H54 (cell line): Measurements from ENCODE around the gene R3HDM1.
A peak's percentile ranks its signal among the peaks of the same experiment; 100 is the strongest.

Experiments
- DNase-seq: peaks from one replicate; pipeline ENCODE4 v3.0.0; 2011; ENCODE audit warnings: low spot score, mixed read lengths; ENCODE audit not compliant: insufficient read length
- FAIRE-seq: peaks from 3 replicates; lab custom pipeline; 2011; peaks lifted over from hg19 to GRCh38; lab: Jason Lieb, UNC
- POLR2A ChIP-seq: IDR thresholded peaks from 2 replicates; pipeline ENCODE4 v1.6.1; 2011; ENCODE audit warnings: low read depth, mild to moderate bottlenecking, low read length

The R3HDM1 gene

GRCh38 chr2:135546436-135546835 lies 15.2 kb downstream of the R3HDM1 start:
- TF ChIP-seq POLR2A = no peak
- no peak for FAIRE-seq
- DNase-seq = no peak

GRCh38 chr2:135547311-135547710 lies 16.0 kb downstream of the R3HDM1 start:
- TF ChIP-seq POLR2A = no peak
- FAIRE-seq = no peak

GRCh38 chr2:135551356-135551755 lies 20.1 kb downstream of the R3HDM1 start:
- DNase-seq (no peak), FAIRE-seq (no peak)
- TF ChIP-seq POLR2A = no peak

More at GRCh38 chr2:135547311-135547710, 16.0 kb downstream of the R3HDM1 start:
- DNase-seq = no peak

DNA sequence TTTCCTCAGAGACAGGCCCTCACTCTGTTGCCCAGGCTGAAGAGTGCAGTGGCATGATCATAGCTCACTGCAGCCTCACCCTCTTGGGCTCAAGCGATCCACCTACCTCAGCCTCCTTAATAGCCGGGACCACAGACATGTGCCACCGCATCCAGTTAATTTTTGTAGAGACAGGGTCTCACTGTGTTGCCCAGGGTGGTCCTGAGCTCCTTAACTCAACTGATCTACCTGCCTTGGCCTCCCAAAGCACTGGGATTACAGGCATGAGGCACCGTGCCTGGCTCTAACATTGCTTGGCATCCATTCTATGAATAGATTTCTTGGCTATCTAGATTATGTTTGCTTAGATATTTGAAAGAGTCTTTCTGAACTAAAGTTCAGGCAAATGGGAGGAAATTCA lies 21.6 kb downstream of the R3HDM1 start:
- DNase-seq (no peak), FAIRE-seq (no peak)
- TF ChIP-seq POLR2A = no peak

- FAIRE-seq = peak; percentile 64
- no peak for TF ChIP-seq POLR2A
- DNase-seq = no peak
Observed at GRCh38 chr2:135555311-135555710, 24.0 kb downstream of the R3HDM1 start.

DNA sequence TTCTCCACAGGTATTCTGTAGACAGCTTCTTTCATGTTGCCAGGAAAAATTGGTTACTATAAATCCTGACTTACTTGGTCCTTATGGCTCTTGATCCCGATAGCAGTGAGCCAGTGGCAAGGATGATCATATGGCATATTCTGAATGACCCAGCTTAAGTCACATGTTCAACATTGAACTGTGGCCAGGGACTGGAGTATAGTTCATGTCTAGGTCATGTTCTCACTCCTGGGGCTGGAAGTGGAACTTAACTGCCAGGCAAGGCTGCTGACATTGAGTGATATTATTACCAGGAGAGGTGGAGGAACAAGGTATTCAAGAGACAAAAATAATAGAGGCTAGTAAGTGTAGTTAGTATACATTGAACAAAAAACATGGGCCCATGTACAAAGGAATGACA lies 26.2 kb downstream of the R3HDM1 start:
- TF ChIP-seq POLR2A = no peak

DNA sequence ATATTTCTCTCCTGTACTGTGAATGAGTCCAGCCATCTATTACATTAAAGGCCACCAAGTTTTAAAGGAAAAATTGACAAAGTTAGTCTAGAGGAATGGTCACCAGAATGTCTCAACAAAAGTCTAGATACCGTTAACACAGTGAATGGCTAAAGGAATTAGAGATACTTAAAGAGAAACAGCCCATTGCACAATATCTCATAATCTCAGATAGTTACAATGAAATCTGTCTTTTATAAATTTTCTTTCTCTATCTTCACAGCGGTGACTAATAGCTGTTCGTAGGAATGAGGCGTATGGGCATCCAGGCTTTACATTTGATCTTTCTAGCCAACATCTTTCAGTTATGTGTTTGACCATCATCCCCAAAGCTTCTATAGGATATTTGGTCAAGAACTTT lies 30.6 kb downstream of the R3HDM1 start:
- no peak for TF ChIP-seq POLR2A
- DNase-seq (no peak), FAIRE-seq (no peak)

More for the DNA sequence above, 26.2 kb downstream of the R3HDM1 start:
- FAIRE-seq (no peak), DNase-seq (no peak)

GRCh38 chr2:135563793-135564192 lies 32.5 kb downstream of the R3HDM1 start:
- DNase-seq (no peak), FAIRE-seq (peak; percentile 92)
- TF ChIP-seq POLR2A = no peak

GRCh38 chr2:135570884-135571283 lies 39.6 kb downstream of the R3HDM1 start:
- DNase-seq (no peak), FAIRE-seq (no peak)
- no peak for TF ChIP-seq POLR2A

- FAIRE-seq = no peak
- DNase-seq = no peak
- TF ChIP-seq POLR2A = no peak
Observed at GRCh38 chr2:135573620-135574019, 42.3 kb downstream of the R3HDM1 start.

GRCh38 chr2:135581282-135581681 lies 50.0 kb downstream of the R3HDM1 start:
- TF ChIP-seq POLR2A = no peak
- no peak for DNase-seq
- no peak for FAIRE-seq

DNA sequence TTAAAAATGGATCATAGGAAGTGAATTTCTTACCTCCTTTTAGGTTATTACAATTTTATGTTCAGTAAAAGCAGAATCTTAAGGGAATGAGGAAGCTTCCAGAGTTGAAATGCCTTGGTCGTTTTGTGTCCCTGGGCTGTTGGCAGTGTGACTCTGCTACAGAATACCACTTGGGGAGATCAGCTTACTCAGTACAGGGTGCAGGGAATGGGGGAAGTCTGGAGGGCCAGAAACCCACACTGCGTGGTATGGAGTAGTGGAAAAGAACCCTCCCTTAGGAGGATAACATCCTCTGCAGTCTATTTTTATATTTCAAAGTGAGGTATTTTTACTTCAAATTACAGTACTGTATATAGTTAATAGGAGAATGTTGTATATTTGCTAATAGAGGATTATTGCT lies 51.1 kb downstream of the R3HDM1 start:
- TF ChIP-seq POLR2A = no peak
- FAIRE-seq = no peak
- DNase-seq = no peak

DNA sequence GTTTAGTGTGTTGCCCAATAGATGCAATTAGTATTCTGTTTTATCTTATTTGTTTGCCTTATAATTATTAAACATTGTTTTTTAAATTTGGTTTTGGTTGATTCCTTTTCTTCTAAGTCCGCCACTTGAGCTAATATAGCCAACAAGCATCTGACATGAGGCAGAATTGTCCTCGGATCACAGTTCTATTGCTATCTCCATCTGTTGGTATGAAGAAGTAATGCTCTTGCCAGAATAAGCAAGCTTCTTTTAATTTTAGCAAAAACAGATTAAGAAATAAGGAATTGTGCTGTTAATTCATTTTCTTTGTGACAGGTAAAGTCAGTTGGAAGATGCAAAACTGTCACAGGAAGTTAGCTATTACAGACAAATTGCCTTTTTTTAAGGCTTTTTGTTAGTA lies 54.3 kb downstream of the R3HDM1 start:
- TF ChIP-seq POLR2A = no peak
- DNase-seq (no peak), FAIRE-seq (no peak)

- FAIRE-seq (no peak), DNase-seq (no peak)
- TF ChIP-seq POLR2A = no peak
Observed at GRCh38 chr2:135586148-135586547, 54.9 kb downstream of the R3HDM1 start.

DNA sequence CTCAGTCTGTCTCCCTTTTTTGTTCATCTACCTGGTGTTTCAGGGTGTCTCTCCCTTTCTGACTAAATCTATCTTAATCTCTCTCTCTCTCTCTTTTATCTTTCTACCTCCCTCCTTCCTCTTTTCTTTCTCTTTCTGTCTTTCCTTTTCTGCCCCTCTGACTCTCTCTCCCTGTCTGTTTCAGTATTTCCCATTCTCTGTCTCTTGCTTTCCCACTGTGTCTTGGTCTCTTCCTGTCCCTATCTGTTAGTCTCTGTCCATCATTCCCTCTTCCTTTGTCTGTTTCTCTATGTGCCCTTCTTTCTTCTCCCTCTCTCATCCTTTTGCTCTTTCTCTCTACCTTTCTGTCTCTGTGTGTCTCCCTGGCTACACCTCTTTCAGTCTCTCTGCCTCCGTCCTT lies 56.7 kb downstream of the R3HDM1 start:
- no peak for FAIRE-seq
- DNase-seq = no peak
- TF ChIP-seq POLR2A = no peak
